ENCODE data around the gene PFDN6.

PFDN6 gene

GRCh38 chr6:33318426-33319073, 29.1 kb downstream of the PFDN6 start:
- Histone ChIP-seq H3K79me2 (ENCODE audit: control insufficient read depth, low read length) (peaks cover 58% of the 10 kb centered on the region), H3K27me3 (ENCODE audit: control insufficient read depth, low read length) (no peaks in the 10 kb centered on the region), H3K4me3 (ENCODE audit: low read length) (peak overlapping the region; percentile 82), H3K27ac (ENCODE audit: low read depth, low read length) (peak overlapping the region; percentile 79), H3K4me1 (ENCODE audit: control insufficient read depth, low read length) (peaks cover 60% of the 10 kb centered on the region), H3K4me2 (ENCODE audit: low read length) (peak overlapping the region; percentile 90), H3K36me3 (ENCODE audit: control insufficient read depth, low read length) (peaks cover 63% of the 10 kb centered on the region), H3K9me2 (replicated peaks; ENCODE audit: control insufficient read depth, low read length) (no peaks in the 10 kb centered on the region), H3K9me3 (ENCODE audit: control insufficient read depth, insufficient read depth, low read length) (no peaks in the 10 kb centered on the region), H4K20me1 (ENCODE audit: control insufficient read depth, insufficient read depth, low read depth, low read length) (0 out of 2 replicates have a peak, but pooled peaks cover 7% of the 10 kb centered on the region), H3F3A (ENCODE audit: control insufficient read depth, insufficient read depth) (peaks cover 32% of the 10 kb centered on the region)
- TF ChIP-seq EZH2phosphoT487 (IDR thresholded peaks at IDR 0.05; ENCODE audit: borderline replicate concordance, low read length) (no peak), CTCF (IDR thresholded peaks at IDR 0.05; ENCODE audit: low read depth, low read length, poor library complexity, severe bottlenecking) (no peak)

DNA sequence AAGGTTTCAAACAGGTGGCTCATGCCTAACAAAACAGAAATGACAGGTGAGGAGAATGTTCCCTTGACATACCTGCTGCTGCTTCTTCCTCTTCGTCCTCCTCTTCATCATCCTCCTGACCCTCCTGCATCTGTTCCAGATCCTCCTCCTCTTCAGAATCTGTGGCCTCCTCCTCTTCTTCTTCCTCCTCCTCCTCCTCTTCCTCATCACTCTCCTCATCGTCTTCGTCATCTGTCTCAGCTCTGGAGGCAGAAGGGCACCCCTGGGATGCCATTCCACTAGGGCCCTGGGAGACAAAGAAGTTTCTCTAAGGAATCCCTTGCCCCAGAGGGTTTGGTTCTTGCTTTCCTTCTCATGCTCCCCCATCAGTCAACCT, 30.5 kb downstream of the PFDN6 start:
- Histone ChIP-seq H3K27ac (ENCODE audit: low read depth, low read length) (peak overlapping the region; percentile 79), H3K4me2 (ENCODE audit: low read length) (peak overlapping the region; percentile 90), H3K79me2 (ENCODE audit: control insufficient read depth, low read length) (peaks cover 52% of the 10 kb centered on the region)

DNA sequence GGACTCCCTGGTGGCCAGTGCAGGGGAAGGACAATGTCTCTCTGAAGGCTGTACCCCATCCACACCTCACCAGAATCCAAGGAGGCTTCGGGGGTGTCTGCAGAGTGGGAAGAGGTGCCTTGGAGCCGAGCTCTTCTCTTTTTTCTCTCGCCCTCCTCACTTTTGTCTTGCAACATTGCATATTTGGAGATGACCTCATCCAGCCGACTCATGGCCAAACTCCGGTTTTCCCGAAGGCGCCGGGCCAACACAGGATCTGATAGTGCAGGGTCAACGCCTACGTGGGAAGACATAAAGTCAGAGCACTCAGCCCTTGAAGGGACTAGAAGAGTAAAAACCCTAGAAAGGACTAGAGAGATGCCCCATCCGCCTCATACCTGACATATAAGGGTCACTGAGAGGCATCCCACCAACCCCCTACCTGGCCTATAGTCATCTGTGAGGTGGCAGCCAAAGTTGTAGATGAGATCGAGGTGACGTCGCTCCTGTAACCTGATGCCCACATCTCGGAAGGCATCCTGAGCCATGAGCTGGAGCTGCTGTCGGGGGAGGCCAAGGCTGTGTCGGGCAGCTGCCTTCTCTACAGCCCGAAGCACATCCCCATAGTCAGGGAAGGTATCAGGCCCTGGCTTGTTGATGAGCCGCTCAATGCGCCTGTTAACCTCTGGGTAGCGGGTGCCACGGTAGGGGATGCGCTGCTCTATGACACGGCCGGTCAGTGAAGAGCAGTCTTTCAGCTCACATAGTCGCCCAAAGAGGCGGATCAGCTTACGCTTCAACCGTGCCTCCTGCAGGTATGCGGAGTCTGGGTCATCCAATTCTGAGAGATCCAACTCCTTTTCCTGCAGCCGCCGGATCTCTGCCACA, 31.1 kb downstream of the PFDN6 start:
- TF ChIP-seq CTCF (IDR thresholded peaks at IDR 0.05; ENCODE audit: low read depth, low read length, poor library complexity, severe bottlenecking) (no peak), EZH2phosphoT487 (IDR thresholded peaks at IDR 0.05; ENCODE audit: borderline replicate concordance, low read length) (no peak)
- peaks cover 36% of the 10 kb centered on the region for H3F3A ChIP-seq (ENCODE audit: control insufficient read depth, insufficient read depth)

More for the DNA sequence above, 30.5 kb downstream of the PFDN6 start:
- peaks cover 64% of the 10 kb centered on the region for H3K4me1 ChIP-seq (ENCODE audit: control insufficient read depth, low read length)
- peak overlapping the region; percentile 85; the same call in 1 of the 2 replicates for H3K4me3 ChIP-seq (ENCODE audit: low read length)
- TF ChIP-seq CTCF (IDR thresholded peaks at IDR 0.05; ENCODE audit: low read depth, low read length, poor library complexity, severe bottlenecking) (no peak), EZH2phosphoT487 (IDR thresholded peaks at IDR 0.05; ENCODE audit: borderline replicate concordance, low read length) (no peak)
- H3K27me3 ChIP-seq (ENCODE audit: control insufficient read depth, low read length) = no peaks in the 10 kb centered on the region
- 0 out of 2 replicates have a peak, but pooled peaks cover 7% of the 10 kb centered on the region for H4K20me1 ChIP-seq (ENCODE audit: control insufficient read depth, insufficient read depth, low read depth, low read length)
- H3F3A ChIP-seq (ENCODE audit: control insufficient read depth, insufficient read depth) = peaks cover 36% of the 10 kb centered on the region
- peaks cover 65% of the 10 kb centered on the region for H3K36me3 ChIP-seq (ENCODE audit: control insufficient read depth, low read length)
- no peaks in the 10 kb centered on the region for H3K9me3 ChIP-seq (ENCODE audit: control insufficient read depth, insufficient read depth, low read length)
- H3K9me2 ChIP-seq (replicated peaks; ENCODE audit: control insufficient read depth, low read length) = no peaks in the 10 kb centered on the region

More for the DNA sequence above, 31.1 kb downstream of the PFDN6 start:
- peak overlapping the region; percentile 79; the same call in 1 of the 2 replicates for H3K27ac ChIP-seq (ENCODE audit: low read depth, low read length)
- no peaks in the 10 kb centered on the region for H3K9me2 ChIP-seq (replicated peaks; ENCODE audit: control insufficient read depth, low read length)
- H3K4me3 ChIP-seq (ENCODE audit: low read length) = peak overlapping the region; percentile 85
- H3K4me1 ChIP-seq (ENCODE audit: control insufficient read depth, low read length) = peaks cover 64% of the 10 kb centered on the region
- peak overlapping the region; percentile 90 for H3K4me2 ChIP-seq (ENCODE audit: low read length)
- 0 out of 2 replicates have a peak, but pooled peaks cover 7% of the 10 kb centered on the region for H4K20me1 ChIP-seq (ENCODE audit: control insufficient read depth, insufficient read depth, low read depth, low read length)
- H3K9me3 ChIP-seq (ENCODE audit: control insufficient read depth, insufficient read depth, low read length) = no peaks in the 10 kb centered on the region
- peaks cover 61% of the 10 kb centered on the region for H3K36me3 ChIP-seq (ENCODE audit: control insufficient read depth, low read length)
- peaks cover 52% of the 10 kb centered on the region for H3K79me2 ChIP-seq (ENCODE audit: control insufficient read depth, low read length)
- H3K27me3 ChIP-seq (ENCODE audit: control insufficient read depth, low read length) = no peaks in the 10 kb centered on the region
